M059J (cell line): ENCODE results near the gene ANP32A. TPM values are rescaled to one million over a fixed set of nuclear protein-coding genes. Genes with fewer than 3 reads are reported as not detected.
"Not testable (repeated sequence)": the region's sequence is repeated elsewhere in the genome, so short reads cannot be mapped to it uniquely, and the experiment has no call there.

ENCODE experiments used
- DNase-seq: peaks from one replicate; pipeline ENCODE4 v3.0.0-alpha.2; 2012; ENCODE audit warnings: low read depth
- total RNA-seq: library from RNA; depleted of rRNA; stranded (reverse); fragments of >200 nt; shearing (Covaris generic); gene quantifications from 2 replicates; pipeline ENCODE4 v1.2.3, GENCODE V29; 2014

The ANP32A gene
- total RNA-seq, 1 experiment from 2014 or later, result 114 TPM

- no peak for DNase-seq
These were observed 38.7 kb downstream of the ANP32A start for GRCh38 chr15:68781766-68782588.

GRCh38 chr15:68781217-68781616 is 39.5 kb downstream of the ANP32A start:
- no peak for DNase-seq

GRCh38 chr15:68778876-68779275 is 41.8 kb downstream of the ANP32A start:
- no peak for DNase-seq

- DNase-seq, result no peak
These were observed 44.0 kb downstream of the ANP32A start for GRCh38 chr15:68776477-68777270.

- DNase-seq, result no peak
These were observed 44.8 kb downstream of the ANP32A start for GRCh38 chr15:68775671-68776476.

- no peak for DNase-seq
These were observed 45.5 kb downstream of the ANP32A start for GRCh38 chr15:68775236-68775577.

GRCh38 chr15:68774521-68775235 is 46.0 kb downstream of the ANP32A start:
- no peak for DNase-seq

GRCh38 chr15:68774120-68774519 is 46.6 kb downstream of the ANP32A start:
- DNase-seq, result no peak

- no peak for DNase-seq
These were observed 47.7 kb downstream of the ANP32A start for GRCh38 chr15:68773036-68773435.

- DNase-seq, result no peak
These were observed 50.5 kb downstream of the ANP32A start for GRCh38 chr15:68770216-68770615.

GRCh38 chr15:68769702-68770101 is 51.0 kb downstream of the ANP32A start:
- no peak for DNase-seq

- peak; percentile 73 for DNase-seq
These were observed 52.4 kb downstream of the ANP32A start for GRCh38 chr15:68768321-68768720.

GRCh38 chr15:68767833-68768232 is 52.9 kb downstream of the ANP32A start:
- no peak for DNase-seq

GRCh38 chr15:68765602-68766368 is 54.9 kb downstream of the ANP32A start:
- no peak for DNase-seq

GRCh38 chr15:68764090-68764489 is 56.6 kb downstream of the ANP32A start:
- DNase-seq, result no peak

GRCh38 chr15:68763063-68763462 is 57.6 kb downstream of the ANP32A start:
- no peak for DNase-seq

- DNase-seq, result not testable (repeated sequence)
These were observed 60.6 kb downstream of the ANP32A start for GRCh38 chr15:68759982-68760579.

GRCh38 chr15:68755731-68756130 is 65.0 kb downstream of the ANP32A start:
- no peak for DNase-seq

- DNase-seq, result no peak
These were observed 69.1 kb downstream of the ANP32A start for GRCh38 chr15:68751622-68752021.

- peak; percentile 12 for DNase-seq
These were observed 70.9 kb downstream of the ANP32A start for GRCh38 chr15:68749793-68750192.
